ENCODE measurements around the gene PHACTR4. TPM values are rescaled to one million over a fixed set of nuclear protein-coding genes. Genes with fewer than 3 reads are reported as not detected.
"Not testable (repeated sequence)": the region's sequence is repeated elsewhere in the genome, so short reads cannot be mapped to it uniquely, and the experiment has no call there.

PHACTR4 gene
- total and polyA plus RNA-seq, 2 of the 8 experiments (the other 6 are each of a cell fraction or from before 2014, with no cell fraction given), result 23.7 to 57.8 TPM

- H4K8ac ChIP-seq (ENCODE audit: extremely low read depth, insufficient read depth, low read length); H2BK5ac ChIP-seq (ENCODE audit: low read depth, low read length); H2BK12ac ChIP-seq (ENCODE audit: low read depth, low read length); H3K4me2 ChIP-seq (ENCODE audit: insufficient read depth in 1 of 2, low read depth in 2 of 2, low read length in 2 of 2); H3K4ac ChIP-seq (replicated peaks; ENCODE audit: insufficient read length, low read depth, low read length); H3K9me3 ChIP-seq (ENCODE audit: insufficient read depth in 2 of 2, low read depth in 1 of 2, low read length in 1 of 2); H3K14ac ChIP-seq (ENCODE audit: insufficient read length); H2BK20ac ChIP-seq (ENCODE audit: low read length); H3K18ac ChIP-seq (ENCODE audit: extremely low read depth, low read length); H3K79me1 ChIP-seq (ENCODE audit: low read depth, low read length); H2BK15ac ChIP-seq (ENCODE audit: low read length); H3K23me2 ChIP-seq (ENCODE audit: low read depth, low read length); H2AFZ ChIP-seq (ENCODE audit: low read length); H3K9ac ChIP-seq (replicated peaks in 1 of 4; ENCODE audit: extremely low read depth in 1 of 4, low read depth in 3 of 4, low read length in 3 of 4); DNase-seq (ENCODE audit: low read depth in 1 of 2, low spot score in 2 of 2); H3K79me2 ChIP-seq (ENCODE audit: control insufficient read depth in 1 of 2, insufficient read depth in 2 of 2, low read length in 2 of 2); H3K27me3 ChIP-seq (replicated peaks in 1 of 4; ENCODE audit: control insufficient read depth in 3 of 4, extremely low read depth in 1 of 4, insufficient read depth in 3 of 4, low read length in 3 of 4); H2BK120ac ChIP-seq (replicated peaks; ENCODE audit: low read depth, low read length); FAIRE-seq; H4K20me1 ChIP-seq (replicated peaks in 1 of 2; ENCODE audit: control insufficient read depth in 1 of 2, insufficient read depth in 2 of 2, low read length in 2 of 2); H3K56ac ChIP-seq (replicated peaks; ENCODE audit: insufficient read length, low read depth, low read length); H4K5ac ChIP-seq (ENCODE audit: insufficient read length, low read depth, low read length); H3K27ac ChIP-seq (ENCODE audit: low read depth, low read length); H3K4me1 ChIP-seq (replicated peaks in 1 of 4; ENCODE audit: control insufficient read depth in 3 of 4, insufficient read depth in 4 of 4, low read length in 3 of 4); H4K91ac ChIP-seq (replicated peaks; ENCODE audit: insufficient read length, low read length); H3K23ac ChIP-seq (ENCODE audit: insufficient read length); H3K36me3 ChIP-seq (ENCODE audit: control insufficient read depth in 2 of 4, insufficient read depth in 4 of 4, low read length in 3 of 4); H2AK5ac ChIP-seq (ENCODE audit: low read depth, low read length); H3K4me3 ChIP-seq (ENCODE audit: extremely low read depth in 1 of 4, insufficient read depth in 2 of 4, low read depth in 3 of 4, low read length in 4 of 4): not testable (repeated sequence)
- WGBS, 2 experiments (ENCODE audit: extremely low coverage in 1 of 2, insufficient coverage in 1 of 2, insufficient read length in 1 of 2, insufficient replicate concordance in 2 of 2, low coverage in 1 of 2, low lambda C conversion rate in 2 of 2, missing lambda C conversion rate in 1 of 2), result 87% methylated on average over 8 of the region's 8 CpGs; no CpG with 5 or more reads in 1 of the 2 experiments
- CTCF ChIA-PET (ENCODE audit: partially characterized antibody), result interaction anchor here (0.6 to 2.6 kb wide), 7 partner anchors 10 to 105 kb away, joined by 3 to 12 read pairs (median 4); no protein-coding TSS in a partner anchor
- POLR2A ChIA-PET (ENCODE audit: partially characterized antibody), result interaction anchor here (0.6 to 1.3 kb wide), 6 partner anchors 10 to 95 kb away, joined by 3 to 4 read pairs (median 3); partner anchors contain the start of genes PHACTR4 and SESN2
Observed at GRCh38 chr1:28353248-28353810, 16.2 kb upstream of the PHACTR4 start.

Data from H1 (cell line).